Stomach (tissue), 4 donors: ENCODE measurements around the gene IPP.

Source experiments
- EP300 ChIP-seq: sonication (generic); formaldehyde crosslinking; IDR thresholded peaks from one replicate; pipeline ENCODE4 v1.6.1; 2017; ENCODE audit warnings: antibody characterized with exemption
- POLR2A ChIP-seq, 4 donors: fragments of 450-650 bp; IDR thresholded peaks; one replicate each; pipeline ENCODE4 v1.6.1; 2016; ENCODE audit warnings: antibody characterized with exemption in 4 of 4, control low read depth in 2 of 4, mild to moderate bottlenecking in 1 of 4, moderate library complexity in 1 of 4
- POLR2AphosphoS5 ChIP-seq, 3 donors: sonication (generic); formaldehyde crosslinking; IDR thresholded peaks; one replicate each; pipeline ENCODE4 v1.6.1; 2016; ENCODE audit warnings: antibody characterized with exemption in 3 of 3
- TF ChIP-seq, protein P1 (sequence below), 7 experiments: fragments of 450-650 bp in 4 of 7; fragments of 200-600 bp in 3 of 7; sonication (generic) in 3 of 7; IDR thresholded peaks; one replicate each; pipeline ENCODE4 v1.5.1; 2016 to 2019; ENCODE audit warnings: antibody characterized with exemption in 7 of 7, control low read depth in 2 of 7, mild to moderate bottlenecking in 1 of 7

DNA sequence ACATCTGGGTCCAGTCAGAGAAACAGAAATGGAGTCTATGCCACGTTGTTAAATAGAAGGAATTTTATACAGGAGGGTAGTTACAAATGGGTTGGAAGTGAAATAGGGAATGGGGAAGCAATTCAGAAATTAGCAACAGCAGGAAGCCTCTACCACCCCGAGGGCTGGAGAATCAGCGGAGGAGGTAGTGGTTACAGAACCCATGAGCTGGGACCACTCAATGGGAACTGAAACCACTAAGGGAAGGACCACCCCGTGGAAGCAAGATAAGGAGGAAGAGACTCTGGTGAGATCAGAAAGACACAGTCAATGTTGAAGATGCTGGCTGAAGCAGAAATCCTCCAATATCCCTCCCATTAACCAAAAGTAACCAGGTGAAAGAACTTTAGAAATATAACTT lies 37.5 kb upstream of the IPP start:
- TF ChIP-seq EP300 = no peak
- TF ChIP-seq, protein P1, sequence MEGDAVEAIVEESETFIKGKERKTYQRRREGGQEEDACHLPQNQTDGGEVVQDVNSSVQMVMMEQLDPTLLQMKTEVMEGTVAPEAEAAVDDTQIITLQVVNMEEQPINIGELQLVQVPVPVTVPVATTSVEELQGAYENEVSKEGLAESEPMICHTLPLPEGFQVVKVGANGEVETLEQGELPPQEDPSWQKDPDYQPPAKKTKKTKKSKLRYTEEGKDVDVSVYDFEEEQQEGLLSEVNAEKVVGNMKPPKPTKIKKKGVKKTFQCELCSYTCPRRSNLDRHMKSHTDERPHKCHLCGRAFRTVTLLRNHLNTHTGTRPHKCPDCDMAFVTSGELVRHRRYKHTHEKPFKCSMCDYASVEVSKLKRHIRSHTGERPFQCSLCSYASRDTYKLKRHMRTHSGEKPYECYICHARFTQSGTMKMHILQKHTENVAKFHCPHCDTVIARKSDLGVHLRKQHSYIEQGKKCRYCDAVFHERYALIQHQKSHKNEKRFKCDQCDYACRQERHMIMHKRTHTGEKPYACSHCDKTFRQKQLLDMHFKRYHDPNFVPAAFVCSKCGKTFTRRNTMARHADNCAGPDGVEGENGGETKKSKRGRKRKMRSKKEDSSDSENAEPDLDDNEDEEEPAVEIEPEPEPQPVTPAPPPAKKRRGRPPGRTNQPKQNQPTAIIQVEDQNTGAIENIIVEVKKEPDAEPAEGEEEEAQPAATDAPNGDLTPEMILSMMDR (IDR thresholded peaks at IDR 0.05) = no peak
- TF ChIP-seq POLR2A (IDR thresholded peaks at IDR 0.05) = no peak
- TF ChIP-seq POLR2AphosphoS5 (IDR thresholded peaks at IDR 0.05) = no peak
